ENCODE data around the gene BRAF. TPM values are rescaled to one million over a fixed set of nuclear protein-coding genes. Genes with fewer than 3 reads are reported as not detected.
"Not testable (repeated sequence)": the region's sequence is repeated elsewhere in the genome, so short reads cannot be mapped to it uniquely, and the experiment has no call there.

Gene BRAF
- 16.6 TPM for total RNA-seq
- long read RNA-seq, full-length matches to known transcripts: 6 of 8 reads
- long read RNA-seq, partial matches to known transcripts: 1 of 8 reads
- long read RNA-seq, other reads (novel, unspliced or antisense): 1 of 8 reads

DNA sequence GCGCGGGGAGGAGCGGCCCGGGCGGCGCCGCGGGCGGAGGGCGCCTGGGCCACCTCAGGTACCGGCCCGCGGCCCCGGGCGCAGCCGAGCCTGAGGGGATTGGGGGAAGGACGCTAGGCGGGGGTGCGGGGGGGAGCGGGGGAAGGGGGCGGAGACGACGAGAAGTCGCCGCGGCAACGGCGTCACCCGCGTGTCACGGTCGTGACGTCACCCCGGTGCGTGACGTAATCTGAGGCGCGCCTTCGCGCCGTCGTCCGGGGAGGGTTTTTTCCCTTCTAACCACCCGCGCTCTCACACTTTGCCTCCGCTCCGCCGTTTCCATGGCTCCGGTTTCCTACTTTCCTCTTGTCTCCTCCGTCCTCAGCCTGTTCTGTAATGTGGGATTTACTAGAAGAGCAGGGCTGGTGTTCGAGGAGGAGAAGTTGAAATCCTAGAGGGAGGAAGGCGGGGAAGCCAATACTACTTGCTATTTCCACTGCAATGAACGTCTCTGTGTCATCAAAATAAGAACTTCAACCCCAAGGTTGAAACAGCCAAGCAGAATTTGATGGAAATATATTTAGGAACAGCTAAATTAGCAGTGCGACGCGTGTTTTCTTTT lies at the start of gene BRAF:
Gene BRAF (minus strand): TSS at position 109 of the 601 bp plus-strand sequence. CDS start 226 bp downstream, outside the sequence.
- intact Hi-C loops (cut with DNase I): no loop called here
- ATAC-seq (ENCODE audit: poor library complexity) (peak; percentile 82), DNase-seq (peak; percentile 95)

DNA sequence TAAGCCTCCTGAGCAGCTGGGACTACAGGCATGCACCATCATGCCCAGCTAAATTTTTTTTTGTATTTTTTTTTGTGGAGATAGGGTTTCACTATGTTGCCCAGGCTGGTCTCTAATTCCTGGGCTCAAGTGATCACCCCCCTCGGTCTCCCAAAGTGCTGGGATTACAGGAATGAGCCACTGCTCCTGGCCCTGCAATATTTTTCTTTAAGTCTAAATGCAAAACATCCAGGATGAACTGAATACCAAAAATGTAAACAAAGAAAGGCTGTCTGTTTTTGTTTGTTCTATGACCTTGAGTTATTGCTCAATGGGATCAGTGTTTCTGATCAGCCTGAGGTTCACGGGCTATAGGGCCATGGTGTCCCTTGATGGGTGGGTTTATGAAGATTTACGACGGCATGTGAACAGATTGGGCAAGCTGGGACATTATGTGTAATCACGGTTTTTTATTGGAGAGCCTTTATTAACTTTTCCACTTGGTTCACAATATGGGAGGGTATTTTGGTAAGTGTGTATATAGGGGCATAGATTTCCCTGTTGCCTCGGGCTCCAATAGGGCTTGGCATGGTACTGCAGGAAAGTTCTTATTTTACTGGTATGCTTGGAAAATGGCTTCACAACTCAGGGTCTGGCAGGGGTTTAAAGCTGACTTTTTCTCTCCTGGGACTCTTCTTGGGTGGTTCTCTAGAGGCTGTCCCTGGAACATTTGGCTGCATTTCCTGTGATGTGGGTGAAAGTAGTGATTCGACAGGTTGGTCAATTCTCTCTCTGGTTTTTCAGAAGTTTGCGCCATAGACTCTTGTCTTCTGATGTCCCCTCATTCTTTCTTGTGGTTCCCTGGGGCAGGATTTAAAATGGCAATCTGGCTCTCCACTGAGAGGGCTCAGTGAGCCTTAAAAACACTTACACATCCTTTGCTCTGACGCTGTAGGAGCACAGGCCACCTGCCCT lies 48.4 kb upstream of the BRAF start:
- intact Hi-C loops (cut with DNase I): no loop called here
- ATAC-seq (ENCODE audit: poor library complexity): no peak

DNA sequence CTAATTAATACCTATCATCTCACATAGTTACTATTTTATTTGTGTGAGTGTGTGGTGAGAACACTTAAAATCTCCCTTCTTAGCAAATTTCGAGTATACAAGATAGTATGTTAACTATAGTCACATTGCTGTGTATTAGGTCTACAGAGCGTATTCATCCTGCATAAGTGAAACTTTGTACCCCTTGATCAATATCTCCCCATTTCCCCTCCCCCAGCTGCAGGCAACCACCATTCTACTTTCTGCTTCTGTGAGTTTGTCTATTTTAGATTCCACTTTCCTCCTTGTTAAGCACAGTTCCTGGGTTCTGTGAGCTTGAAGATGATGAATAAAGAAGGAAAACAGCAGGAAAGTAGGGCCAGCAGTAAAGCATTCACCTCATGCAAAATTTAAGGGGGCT lies 47.6 kb upstream of the BRAF start:
- intact Hi-C loops (cut with DNase I): no loop called here
- ATAC-seq (ENCODE audit: poor library complexity): no peak

More for the DNA sequence above, 48.4 kb upstream of the BRAF start:
- DNase-seq: no peak

DNA sequence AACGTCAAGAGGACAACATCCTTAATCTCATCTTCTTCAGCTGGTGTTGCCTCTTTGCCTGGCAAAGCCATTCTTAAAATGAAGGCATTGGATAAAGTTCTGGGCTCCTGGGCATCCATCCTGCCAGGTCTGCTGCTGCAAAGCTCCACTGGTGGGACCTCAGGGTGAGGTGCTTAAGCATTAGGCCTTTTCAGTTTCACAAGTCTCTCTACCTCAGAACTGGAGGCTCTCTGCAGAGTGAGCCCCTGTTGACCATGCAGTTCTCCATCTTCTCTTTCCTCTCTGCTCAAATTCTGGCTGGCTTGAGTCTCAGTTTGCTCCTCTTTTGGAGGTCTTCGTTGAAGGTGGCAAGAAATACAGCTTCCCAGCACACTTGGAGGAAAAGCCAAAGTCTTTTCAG lies 42.7 kb upstream of the BRAF start:
- no peak for DNase-seq
- intact Hi-C loops (cut with DNase I): no loop called here
- ATAC-seq (ENCODE audit: poor library complexity): no peak

More for the DNA sequence above, 47.6 kb upstream of the BRAF start:
- no peak for DNase-seq

DNA sequence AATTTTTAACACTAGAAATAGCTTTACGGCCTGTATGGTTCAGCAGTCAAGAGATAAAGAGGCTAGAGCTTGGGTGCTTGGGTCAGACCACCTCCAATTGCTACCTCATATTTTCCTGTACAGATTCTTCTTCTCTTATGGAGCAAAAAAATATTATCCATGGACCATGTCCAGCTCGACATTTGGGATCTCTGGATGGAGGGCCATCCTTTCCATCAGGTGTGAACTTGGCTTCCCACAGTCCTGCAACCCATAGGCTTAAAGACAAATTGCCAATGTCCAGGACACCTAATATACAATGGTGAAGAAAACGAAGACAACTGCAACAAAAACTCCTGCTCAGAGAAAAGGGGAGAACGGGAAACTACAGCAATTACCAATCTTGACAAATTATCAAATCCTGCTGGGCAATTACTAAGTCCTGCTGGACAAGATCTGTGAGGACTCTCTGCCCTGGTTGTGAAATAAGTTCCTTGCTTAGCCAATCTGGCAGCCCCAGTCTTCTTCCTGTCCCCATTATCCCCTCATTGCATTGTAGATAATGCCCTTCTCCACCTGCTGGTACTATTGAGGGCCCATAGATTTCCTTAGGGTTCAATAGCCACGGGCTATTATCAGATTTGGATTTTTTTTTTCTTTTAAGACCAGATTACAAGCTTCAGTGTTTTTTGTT lies 42.0 kb upstream of the BRAF start:
- DNase-seq: no peak
- intact Hi-C loops (cut with DNase I): no loop called here
- no peak for ATAC-seq (ENCODE audit: poor library complexity)

DNA sequence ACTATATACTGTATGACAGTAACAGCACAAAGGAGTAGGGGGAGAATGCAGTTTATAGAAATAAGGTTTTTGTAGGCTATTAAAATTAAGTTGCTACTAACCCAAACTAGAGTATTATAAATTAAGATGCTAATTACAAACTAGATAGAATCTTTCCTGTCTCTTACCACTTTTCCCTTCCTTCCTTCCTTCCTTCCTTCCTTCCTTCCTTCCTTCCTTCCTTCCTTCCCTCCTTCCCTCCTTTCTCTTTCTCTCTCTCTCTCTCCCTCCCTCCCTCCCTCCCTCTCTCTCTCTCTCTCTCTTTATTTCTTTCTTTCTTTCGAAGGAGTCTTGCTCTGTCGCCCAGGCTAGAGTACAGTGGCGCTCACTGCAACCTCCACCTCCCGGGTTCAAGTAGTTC lies 36.4 kb upstream of the BRAF start:
- ATAC-seq (ENCODE audit: poor library complexity) (no peak), DNase-seq (no peak)
- intact Hi-C loops (cut with DNase I): no loop called here

DNA sequence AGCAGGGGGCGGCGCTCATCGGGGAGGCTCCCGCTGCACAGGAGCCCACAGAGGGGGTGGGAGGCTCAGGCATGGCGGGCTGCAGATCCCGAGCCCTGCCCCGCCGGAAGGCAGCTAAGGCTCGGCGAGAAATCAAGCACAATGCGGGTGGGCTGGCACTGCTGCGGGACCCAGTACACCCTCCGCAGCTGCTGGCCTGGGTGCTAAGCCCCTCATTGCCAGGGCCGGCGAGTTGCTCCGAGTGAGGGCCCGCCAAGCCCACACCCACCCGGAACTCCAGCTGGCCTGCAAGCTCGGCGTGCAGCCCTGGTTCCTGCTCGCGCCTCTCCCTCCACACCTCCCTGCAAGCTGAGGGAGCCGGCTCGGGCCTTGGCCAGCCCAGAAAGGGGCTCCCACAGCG lies 32.3 kb upstream of the BRAF start:
- DNase-seq; ATAC-seq (ENCODE audit: poor library complexity); intact Hi-C loops (cut with DNase I): not testable (repeated sequence)

DNA sequence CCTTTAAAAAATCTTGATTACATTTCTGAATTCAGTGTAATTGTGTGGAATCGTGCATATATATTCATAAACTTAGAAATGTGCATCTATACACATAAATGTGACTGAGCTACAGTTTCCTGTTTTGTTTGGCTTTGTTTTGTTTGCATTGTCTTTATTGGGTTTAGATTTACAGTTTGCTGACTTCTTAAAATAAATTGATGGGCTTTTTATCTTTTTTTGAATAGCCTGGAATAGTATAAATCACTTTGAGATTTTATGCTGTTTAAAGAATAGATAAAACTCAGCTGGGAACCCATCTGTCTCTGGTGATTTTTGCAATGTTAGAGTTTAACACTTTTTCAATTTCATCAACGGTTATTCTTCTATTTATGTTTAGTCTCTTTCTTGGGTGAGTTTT lies 21.2 kb upstream of the BRAF start:
- intact Hi-C loops (cut with DNase I): no loop called here

DNA sequence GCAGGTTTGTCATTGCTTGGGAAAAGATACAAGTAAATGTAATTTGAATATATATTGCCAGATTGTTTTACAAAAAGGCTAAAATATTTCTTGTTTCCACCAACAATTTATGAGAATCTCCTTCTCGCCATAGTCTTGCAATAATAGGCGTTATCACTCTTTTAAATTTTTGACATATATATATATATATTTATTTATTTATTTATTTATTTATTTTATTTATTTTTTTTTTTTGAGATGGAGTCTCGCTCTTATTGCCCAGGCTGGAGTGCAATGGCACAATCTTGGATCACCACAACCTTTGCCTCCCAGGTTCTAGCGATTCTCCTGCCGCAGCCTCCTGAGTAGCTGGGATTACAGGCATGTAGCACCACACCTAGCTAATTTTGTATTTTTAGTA lies 17.5 kb upstream of the BRAF start:
- ATAC-seq (ENCODE audit: poor library complexity); DNase-seq; intact Hi-C loops (cut with DNase I): not testable (repeated sequence)

More for the DNA sequence above, 21.2 kb upstream of the BRAF start:
- no peak for ATAC-seq (ENCODE audit: poor library complexity)
- no peak for DNase-seq

DNA sequence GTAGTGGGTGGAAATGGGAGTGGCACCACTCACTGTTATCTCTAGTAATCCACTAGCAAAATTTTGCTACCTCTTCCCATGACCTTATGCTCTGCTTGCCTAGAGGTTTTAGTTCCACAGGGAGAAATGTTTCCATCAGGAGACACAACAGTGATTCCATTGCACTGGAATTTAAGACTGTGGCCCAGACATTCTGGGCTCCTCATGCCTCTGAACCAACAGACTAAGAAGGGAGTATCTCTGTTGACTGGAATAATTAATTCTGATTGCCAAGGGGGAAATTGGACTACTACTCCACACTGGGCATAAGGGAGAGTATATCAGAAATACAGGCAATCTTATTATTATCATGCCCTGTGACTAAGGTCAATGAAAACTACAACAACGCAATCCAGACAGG lies 16.2 kb upstream of the BRAF start:
- ATAC-seq (ENCODE audit: poor library complexity) (no peak), DNase-seq (no peak)
- intact Hi-C loops (cut with DNase I): no loop called here

DNA sequence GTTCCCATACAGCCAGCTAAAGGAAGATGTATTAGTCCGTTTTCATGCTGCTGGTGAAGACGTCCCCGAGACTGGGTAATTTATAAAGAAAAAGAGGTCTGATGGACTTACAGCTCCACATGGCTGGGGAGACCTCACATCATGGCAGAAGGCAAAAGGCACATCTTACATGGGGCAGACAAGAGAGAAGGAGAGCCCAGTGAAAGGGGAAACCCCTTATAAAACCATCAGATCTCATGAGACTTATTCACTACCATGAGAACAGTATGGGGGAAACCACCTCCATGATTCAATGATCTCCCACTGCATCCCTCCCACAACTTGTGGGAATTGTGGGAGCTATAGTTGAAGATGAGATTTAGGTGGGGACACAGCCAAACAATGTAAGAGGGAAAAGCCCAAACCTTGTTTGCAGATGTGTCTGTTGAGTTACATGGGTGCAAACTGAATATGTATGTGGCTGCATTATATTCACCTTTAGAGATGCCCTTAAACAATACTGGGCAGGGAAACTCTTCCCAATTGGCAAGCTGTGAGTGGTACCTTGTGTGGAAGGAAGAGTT lies 13.1 kb upstream of the BRAF start:
- intact Hi-C loops (cut with DNase I): no loop called here
- ATAC-seq (ENCODE audit: poor library complexity) (no peak), DNase-seq (no peak)

DNA sequence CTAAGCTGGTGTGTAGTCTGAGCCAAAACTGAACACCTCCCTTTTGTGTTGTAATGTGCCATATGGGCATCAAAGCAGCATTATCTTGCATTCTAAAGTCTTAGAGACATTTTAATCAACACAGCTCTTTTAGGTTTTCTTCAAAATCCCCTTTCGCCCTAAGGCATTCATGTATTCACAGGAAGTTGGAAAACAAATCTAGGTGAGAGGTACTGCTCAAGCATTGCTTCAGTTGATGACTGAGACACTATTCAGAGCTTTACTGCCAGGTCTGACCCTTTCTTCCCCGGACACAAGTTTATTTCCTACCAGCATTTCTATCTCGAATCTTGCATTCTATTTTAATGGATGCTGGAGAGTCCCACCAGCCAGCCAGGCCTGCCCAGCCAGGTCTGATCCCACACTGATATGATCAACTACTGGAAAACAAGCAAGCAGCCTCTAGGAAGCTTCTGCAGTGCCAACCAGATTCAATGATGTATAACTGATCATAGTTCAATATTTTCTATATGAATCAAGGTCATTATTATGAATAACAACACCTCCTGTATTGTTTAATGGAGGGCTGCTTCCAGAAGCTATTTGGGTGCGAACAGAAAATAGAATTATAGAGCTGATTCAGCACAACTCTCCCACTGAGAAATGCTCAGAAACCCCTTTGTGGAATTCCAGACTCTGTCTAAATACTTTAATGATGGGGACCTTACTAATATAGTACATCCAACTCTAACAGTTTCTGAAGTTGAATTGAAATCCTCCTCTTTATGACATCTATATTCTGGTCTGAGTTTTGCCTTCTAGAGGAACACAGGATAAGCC lies 4.0 kb upstream of the BRAF start:
- DNase-seq (no peak), ATAC-seq (ENCODE audit: poor library complexity) (no peak)
- intact Hi-C loops (cut with DNase I): no loop called here

DNA sequence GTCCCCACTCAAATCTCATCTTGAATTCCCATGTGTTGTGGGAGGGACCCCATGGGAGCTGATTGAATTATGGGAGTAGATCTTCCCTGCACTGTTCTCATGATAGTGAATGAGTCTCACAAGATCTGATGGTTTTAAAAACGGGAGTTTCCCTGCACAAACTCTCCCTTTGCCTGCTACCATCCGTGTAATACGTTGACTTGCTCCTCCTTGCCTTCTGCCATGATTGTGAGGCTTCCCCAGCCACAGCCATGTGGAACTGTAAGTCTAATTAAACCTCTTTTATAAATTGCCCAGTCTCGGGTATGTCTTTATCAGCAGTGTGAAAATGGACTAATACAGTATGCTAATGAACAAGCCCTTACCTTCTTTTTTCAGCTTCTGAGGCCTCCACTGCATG lies 3.2 kb upstream of the BRAF start:
- DNase-seq; ATAC-seq (ENCODE audit: poor library complexity); intact Hi-C loops (cut with DNase I): not testable (repeated sequence)

DNA sequence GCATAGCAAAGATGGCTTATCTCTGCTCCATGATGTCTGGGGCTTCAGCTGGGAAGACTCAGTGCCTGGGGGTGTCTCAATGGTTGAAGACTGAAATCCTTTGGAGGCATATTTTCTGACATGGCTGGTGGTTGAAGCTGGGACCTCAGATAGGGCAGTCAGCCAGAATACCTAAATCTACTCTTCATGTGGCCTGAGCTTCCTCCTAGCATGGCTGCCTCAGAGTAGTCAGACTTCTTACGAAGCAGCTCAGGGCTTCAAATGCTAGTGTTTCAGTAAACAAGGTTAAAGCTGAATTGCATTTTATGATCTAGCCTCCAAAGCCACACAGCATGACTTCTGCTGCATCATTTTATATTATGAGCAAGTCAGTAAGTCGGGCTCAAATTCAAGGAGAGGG lies 2.6 kb upstream of the BRAF start:
- intact Hi-C loops (cut with DNase I): no loop called here
- no peak for DNase-seq
- no peak for ATAC-seq (ENCODE audit: poor library complexity)

DNA sequence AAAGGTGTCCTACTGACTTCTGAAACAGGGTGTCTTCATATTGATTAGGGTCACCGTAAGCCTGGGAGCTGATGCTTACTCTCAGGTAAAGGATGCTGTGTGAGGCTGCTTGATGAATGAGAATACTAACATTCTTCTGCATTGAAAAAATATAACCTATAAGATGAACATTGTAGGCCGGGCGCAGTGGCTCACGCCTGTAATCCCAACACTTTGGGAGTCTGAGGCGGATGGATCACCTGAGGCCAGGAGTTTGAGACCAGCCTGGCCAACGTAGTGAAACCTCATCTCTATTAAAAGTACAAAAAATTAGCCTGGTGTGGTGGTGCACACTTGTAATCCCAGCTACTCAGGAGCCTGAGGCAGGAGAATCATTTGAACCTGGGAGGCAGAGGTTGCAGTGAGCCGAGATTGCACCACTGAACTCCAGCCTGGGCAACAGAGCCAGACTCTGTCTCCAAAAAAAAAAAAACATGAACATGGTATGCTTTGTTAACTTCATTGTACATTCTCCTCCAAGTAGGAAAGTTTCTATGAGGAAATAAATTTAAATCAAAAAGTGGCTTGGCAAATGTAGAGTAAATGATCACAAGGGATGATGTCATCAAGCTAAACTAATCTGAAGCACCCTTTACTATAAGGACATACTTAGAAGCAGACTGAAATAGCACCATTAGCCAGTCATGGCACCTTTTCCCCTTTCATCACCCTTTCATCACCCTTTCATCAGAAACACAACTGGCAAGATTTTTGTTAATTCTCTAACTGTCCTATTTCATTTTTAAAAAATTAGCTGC lies 1.5 kb upstream of the BRAF start:
- DNase-seq: no peak
- intact Hi-C loops (cut with DNase I): no loop called here
- ATAC-seq (ENCODE audit: poor library complexity): no peak

DNA sequence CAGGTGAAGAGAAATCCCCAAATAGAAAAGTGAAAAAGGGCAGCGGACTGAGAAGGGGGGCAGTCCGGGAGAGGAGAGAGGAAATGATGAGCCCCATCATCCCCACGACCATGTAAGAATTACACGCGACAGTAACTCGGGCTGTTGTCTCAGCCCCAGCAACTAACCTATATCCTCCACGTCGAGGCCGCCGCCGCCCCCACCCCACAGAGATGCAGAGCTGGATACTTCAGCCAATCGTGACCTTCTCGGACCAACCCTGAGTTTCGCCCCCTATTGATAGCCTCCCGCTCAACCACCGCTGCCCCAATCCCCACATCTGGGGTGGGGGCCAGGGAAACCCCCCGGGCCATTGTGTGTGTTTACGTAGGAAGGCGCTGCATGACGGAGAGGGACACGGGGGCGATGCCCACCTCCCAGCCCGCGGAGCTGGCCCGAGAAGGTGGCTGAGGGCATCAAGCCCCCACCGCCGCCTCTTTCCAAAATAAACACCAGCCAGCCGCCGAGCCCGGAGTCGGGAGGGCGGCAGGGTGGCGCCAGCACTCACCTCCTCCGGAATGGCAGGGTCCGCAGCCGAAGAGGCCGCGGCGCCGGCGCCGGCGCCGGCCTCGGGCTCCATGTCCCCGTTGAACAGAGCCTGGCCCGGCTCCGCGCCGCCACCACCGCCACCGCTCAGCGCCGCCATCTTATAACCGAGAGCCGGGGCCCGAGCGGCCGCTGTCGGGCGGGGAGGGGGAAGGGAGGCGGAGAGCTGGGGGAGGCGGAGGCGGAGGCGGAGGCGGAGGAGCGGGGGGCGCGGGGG lies 509 bp downstream of the BRAF start:
- intact Hi-C loops (cut with DNase I): no loop called here
- ATAC-seq (ENCODE audit: poor library complexity) (peak; percentile 89), DNase-seq (peak; percentile 89)
